HG03060 (cell line): ENCODE data around the gene LRRC3.

Experiments
- ATAC-seq: cut with Tn5 transposase; IDR thresholded peaks from one replicate; pipeline ENCODE4 v1.9.1; 2021; ENCODE audit warnings: low read depth, moderate number of reproducible peaks; ENCODE audit not compliant: unreplicated experiment

The LRRC3 gene

GRCh38 chr21:44455524-44456213, 359 bp downstream of the LRRC3 start:
- ATAC-seq = no peak

DNA sequence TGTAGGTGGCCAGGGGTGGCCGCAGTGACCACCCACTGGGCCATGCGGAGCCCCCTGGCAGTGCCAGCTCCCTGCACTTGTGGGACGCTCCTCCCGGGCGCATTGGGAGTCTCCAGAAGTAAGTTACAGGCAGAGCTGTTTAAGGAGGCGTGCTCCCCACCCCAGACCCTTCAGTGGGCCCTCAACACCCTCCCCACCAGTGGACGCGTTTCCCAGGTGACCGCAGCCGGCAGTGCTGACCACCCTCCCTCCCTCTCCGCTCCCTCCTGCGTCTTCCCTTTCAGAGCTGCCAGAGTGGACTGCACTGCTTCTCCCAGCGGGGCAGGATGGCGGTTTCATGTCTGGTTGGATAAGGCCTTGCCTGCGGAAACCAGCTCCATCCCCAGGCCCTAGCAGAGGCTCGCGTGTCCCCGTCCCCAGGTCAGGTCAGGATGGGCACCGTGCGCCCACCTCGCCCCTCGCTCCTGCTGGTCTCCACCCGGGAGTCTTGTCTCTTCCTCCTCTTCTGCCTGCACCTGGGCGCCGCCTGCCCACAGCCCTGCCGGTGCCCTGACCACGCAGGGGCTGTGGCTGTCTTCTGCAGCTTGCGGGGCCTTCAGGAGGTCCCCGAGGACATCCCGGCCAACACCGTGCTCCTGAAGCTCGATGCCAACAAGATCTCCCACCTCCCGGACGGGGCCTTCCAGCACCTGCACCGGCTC, 1.1 kb downstream of the LRRC3 start:
- ATAC-seq = no peak

DNA sequence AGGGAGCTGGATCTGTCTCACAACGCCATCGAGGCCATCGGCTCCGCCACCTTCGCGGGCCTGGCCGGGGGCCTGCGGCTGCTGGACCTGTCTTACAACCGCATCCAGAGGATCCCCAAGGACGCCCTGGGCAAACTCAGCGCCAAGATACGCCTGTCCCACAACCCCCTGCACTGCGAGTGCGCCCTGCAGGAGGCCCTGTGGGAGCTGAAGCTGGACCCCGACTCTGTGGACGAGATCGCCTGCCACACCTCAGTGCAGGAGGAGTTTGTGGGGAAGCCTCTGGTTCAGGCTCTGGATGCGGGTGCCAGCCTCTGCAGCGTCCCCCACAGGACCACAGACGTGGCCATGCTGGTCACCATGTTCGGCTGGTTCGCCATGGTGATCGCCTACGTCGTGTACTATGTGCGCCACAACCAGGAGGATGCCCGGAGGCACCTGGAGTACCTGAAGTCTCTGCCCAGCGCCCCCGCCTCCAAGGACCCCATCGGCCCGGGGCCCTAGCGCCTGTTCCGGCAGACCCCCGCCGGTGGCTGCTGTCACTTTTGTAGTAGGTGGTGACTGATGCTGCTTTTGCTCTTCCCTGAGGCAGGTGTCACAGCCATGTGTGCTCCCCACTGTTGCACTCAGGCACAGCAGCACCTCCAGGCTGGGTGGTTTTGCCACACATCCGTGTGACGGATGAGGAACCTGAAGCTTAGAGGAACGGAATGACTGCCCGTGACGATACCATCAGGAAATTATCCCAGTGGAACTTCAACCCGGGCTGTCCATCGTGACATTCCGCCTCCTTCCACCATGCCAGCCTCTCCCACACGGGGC, 1.8 kb downstream of the LRRC3 start:
- no peak for ATAC-seq

GRCh38 chr21:44458971-44459711, 3.8 kb downstream of the LRRC3 start:
- ATAC-seq = no peak

GRCh38 chr21:44459712-44460440, 4.6 kb downstream of the LRRC3 start:
- ATAC-seq = no peak

- no peak for ATAC-seq
Measured at GRCh38 chr21:44460441-44460755, 5.1 kb downstream of the LRRC3 start.

DNA sequence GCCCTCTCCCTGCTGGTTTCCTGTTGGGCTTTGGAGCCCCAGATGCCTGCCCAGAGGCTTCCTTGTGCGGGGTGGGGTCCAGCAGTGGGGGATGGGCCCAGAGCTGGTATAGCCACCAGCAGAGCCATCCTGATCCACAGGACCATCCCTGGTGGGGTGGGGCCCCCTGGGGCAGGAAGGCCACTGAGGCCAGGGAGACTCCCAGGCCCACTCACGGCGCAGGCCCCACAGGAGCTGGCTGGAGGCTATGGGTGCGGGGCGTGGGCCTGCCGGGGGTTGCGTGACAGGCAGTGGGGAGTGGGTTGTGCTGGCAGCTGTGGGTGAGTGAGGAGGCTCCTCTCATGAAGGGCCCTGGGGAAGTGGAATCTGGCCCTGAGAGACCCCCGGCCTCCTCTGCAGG, 5.7 kb downstream of the LRRC3 start:
- no peak for ATAC-seq

GRCh38 chr21:44461464-44462001, 6.2 kb downstream of the LRRC3 start:
- ATAC-seq = no peak

DNA sequence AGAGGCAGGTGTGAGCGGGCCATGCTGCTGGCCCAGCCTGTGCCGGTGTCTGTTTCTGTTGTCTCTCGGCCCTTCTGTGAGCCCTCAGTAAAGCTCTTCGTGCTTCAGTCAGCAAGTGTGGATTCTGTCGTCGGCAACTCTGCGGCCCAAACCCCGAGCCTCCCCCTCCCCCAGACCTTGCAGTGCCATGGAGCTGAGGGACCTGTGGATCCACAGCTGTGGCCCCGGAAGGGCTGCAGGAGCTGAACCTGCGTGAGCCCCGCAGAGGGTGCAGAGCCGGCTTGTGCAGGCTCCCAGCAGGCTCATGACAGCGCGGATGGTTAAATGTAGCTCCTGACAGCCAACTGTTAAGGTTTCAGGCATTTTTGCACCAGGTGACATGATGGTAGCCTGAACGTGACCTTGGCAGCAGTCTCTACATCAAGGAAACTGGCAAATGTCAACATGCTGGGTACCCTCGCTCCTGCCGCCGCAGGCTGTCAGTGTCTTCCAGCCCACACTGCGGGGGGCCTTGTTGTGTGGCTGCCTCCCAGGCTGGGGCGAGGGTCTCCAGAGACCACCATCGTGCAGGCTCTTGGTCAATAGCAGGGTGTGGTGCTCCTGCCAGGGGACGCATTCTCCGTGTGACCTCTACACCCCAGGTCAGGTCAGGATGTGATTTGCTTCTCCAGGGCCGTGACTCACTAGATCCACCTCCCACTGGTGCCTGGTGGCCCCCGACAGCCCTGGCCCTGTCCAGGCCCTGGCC, 7.0 kb downstream of the LRRC3 start:
- ATAC-seq = no peak

DNA sequence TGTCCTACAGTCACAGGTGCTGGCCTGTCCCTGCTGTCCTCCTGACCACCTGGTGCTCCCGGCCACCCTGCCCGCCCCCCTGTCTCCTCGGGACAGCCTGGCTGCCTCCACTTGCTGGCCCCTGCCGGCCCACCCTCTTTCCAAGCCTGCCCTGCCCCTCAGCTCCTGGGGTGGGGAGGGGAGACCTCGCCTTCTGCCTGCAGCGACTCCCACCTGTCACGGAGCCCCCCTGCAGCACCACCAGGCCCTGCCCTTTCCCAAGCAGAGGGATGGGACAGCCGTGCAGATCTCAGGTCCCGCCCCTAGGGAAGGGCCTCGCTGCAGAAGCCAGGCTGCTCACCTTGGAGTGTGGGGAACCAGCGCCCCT, 7.5 kb downstream of the LRRC3 start:
- no peak for ATAC-seq

- ATAC-seq = no peak
Measured at GRCh38 chr21:44463724-44464123, 8.4 kb downstream of the LRRC3 start.

DNA sequence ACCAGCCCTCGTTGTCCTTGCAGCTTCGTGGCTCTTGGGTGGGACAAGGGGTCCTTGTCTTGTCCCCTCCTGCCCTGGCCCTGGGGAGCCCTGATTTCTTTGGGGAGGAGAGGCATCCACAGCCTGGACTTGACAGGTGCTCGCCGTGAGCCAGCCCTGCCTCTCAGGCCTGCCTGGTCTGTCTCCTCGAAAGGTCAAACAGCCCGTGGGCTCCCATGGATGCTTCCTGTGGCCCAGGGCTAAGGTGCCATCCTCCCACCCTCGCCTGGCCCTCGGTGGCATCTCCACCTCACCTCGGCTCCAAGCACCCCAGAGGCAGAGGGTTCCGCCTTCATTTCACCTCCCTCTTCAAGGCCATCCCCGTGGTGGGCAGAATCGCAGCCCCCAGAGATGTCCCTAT, 9.0 kb downstream of the LRRC3 start:
- ATAC-seq = no peak

DNA sequence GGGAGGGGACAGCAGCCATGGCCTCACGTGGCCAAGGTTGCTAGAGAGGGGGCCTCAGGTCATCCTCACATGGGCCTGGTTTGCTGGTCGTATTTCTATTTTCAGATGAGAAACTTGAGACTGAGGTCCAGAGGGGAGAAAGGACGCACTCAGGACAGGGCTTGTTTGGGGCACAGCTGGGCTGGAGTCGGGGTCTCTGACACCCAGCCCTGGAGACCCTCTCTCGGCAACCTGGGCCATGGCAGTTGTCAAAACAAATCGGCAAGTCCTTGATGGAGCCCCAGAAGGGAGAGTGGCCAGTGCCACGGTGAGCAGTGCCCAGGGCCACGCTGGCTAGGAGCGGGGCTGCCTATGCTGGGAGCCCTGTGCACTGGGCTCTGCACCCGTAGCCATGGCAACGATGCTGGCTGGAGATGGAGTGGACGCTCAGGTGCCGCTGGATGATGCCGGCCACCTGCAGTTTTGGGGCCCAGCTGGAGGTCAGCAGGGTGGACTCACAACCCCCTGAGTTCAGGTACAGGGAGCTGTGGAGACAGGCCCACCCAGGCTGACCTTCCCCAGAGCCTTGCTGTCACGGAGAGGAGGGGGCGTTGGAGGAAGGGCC, 11.1 kb downstream of the LRRC3 start:
- no peak for ATAC-seq

DNA sequence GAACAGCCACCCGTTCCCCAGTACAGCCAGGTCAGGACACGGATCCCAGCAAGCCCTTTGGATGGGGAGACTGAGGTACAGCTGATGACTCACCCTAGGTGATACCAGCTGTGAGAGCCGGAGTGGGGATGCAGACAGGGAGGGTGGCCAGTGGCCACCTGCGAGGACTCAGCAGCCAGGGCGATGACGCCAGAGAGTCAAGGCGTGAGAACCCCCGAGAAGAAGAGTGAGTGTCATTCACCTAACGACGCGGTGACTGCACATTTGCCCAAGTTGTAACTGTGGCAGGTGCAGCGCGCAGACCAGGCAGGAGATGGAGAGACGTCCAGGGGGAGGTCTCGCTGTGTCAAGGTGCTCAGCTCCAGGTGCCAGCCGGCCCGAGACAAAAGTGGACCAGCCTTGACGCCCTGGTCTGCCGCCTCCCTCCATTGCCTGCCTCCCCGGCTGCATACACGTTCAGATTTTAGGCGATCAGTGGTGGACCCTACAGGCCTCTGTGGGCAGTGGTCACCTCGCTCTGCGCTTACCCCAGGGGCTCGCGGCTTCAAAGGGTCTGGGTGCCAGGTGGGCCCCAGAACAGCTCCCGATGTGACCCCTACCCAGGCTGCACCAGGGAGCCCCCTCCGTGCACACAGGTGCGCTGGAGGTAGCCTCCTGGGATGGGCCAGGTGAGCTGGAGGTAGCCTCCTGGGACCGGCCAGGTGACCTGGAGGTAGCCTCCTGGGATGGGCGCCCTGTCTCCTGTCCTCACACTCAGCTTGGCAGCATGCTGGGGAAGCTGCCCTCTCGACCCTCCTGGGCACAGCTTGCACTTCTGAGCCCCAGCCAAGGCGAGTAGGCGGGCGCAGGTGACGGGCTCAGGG, 11.9 kb downstream of the LRRC3 start:
- ATAC-seq = no peak

GRCh38 chr21:44467859-44468195, 12.5 kb downstream of the LRRC3 start:
- no peak for ATAC-seq

DNA sequence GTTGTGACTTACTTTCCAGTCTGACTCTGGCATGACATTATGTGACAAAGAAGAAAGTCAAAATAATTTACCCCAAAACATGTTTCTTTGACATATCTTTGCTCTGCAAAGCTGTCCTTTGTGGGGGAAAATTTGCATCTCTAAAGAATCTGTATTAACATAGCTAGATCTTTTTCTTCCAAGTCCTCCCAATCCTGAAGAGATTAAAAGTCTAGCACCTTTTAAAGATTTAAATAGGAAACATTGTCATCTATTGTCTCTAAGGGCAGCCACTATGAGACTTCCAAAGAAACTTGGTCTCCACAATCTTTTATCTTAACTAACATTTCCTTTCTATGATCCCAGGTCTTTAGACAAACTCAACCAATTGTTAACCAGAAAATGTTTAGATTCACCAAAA, 16.0 kb downstream of the LRRC3 start:
- ATAC-seq = no peak

GRCh38 chr21:44471996-44472395, 16.7 kb downstream of the LRRC3 start:
- no peak for ATAC-seq

GRCh38 chr21:44473915-44474555, 18.7 kb downstream of the LRRC3 start:
- ATAC-seq = no peak
